Measurements from ENCODE around the gene ARHGAP26.

- TF ChIP-seq CTCF (IDR thresholded peaks at IDR 0.05), result no peak
- TF ChIP-seq POLR2AphosphoS5 (IDR thresholded peaks at IDR 0.05; ENCODE audit: low read depth, low read length), result no peak
- TF ChIP-seq SIN3A (IDR thresholded peaks at IDR 0.05; ENCODE audit: borderline replicate concordance, insufficient read depth, low read depth, low read length), result no peak
- no peak for TF ChIP-seq REST (IDR thresholded peaks at IDR 0.05; ENCODE audit: insufficient read depth in 1 of 2, low read depth in 2 of 2, low read length in 1 of 2)
These were observed 462.0 kb downstream of the ARHGAP26 start for GRCh38 chr5:143231973-143232812.
